LHCN-M2 (cell line): Measurements from ENCODE around the gene PCED1A. TPM values are rescaled to one million over a fixed set of nuclear protein-coding genes. Genes with fewer than 3 reads are reported as not detected.

Experiments
- total RNA-seq: library from RNA; depleted of rRNA; stranded (reverse); fragments of >200 nt; gene quantifications from 2 replicates; pipeline ENCODE4 v1.2.3, GENCODE V29; 2014; rRNA removed

Gene PCED1A
- total RNA-seq, 1 experiment from 2014 or later: 28.0 TPM

Other genes with a start within 250 kb of the PCED1A start
- 185 and 204 TPM in 2 replicates for gene NOP56, start 188.0 kb downstream of the PCED1A start, total RNA-seq
- 129 and 130 TPM in 2 replicates for gene IDH3B, start 176.4 kb downstream of the PCED1A start, total RNA-seq
- 0.06 and 0.19 TPM in 2 replicates for gene EBF4, start 147.9 kb downstream of the PCED1A start, total RNA-seq
- not detected in 2 replicates for gene CPXM1, start 40.0 kb downstream of the PCED1A start, total RNA-seq
- not detected in 2 replicates for gene C20orf141, start 25.7 kb downstream of the PCED1A start, total RNA-seq
- gene TMEM239, start 24.3 kb downstream of the PCED1A start, total RNA-seq: not detected in 2 replicates
- gene VPS16, start 90 bp upstream of the PCED1A start, total RNA-seq: 36.1 and 41.8 TPM in 2 replicates
- 25.1 and 38.5 TPM in 2 replicates for gene PTPRA, start 32.8 kb upstream of the PCED1A start, total RNA-seq
- gene GNRH2, start 203.0 kb upstream of the PCED1A start, total RNA-seq: not detected in 2 replicates
- gene MRPS26, start 205.4 kb upstream of the PCED1A start, total RNA-seq: 58.4 and 66.9 TPM in 2 replicates
- gene OXT, start 231.0 kb upstream of the PCED1A start, total RNA-seq: not detected in 2 replicates
- not detected in 2 replicates for gene AVP, start 244.1 kb upstream of the PCED1A start, total RNA-seq